ENCODE measurements around the gene XAF1.
A peak's percentile ranks its signal among the peaks of the same experiment; 100 is the strongest.
"Not testable (repeated sequence)": the region's sequence is repeated elsewhere in the genome, so short reads cannot be mapped to it uniquely, and the experiment has no call there.

The XAF1 gene

GRCh38 chr17:6753546-6753945, 2.3 kb upstream of the XAF1 start:
- DNase-seq (ENCODE audit: low spot score) = peak; percentile 49

GRCh38 chr17:6755281-6755680, 565 bp upstream of the XAF1 start:
- DNase-seq (ENCODE audit: low spot score) = no peak

GRCh38 chr17:6756425-6757031, 682 bp downstream of the XAF1 start:
- DNase-seq (ENCODE audit: low spot score) = no peak

- DNase-seq (ENCODE audit: low spot score) = no peak
Observed at GRCh38 chr17:6757747-6758146, 1.9 kb downstream of the XAF1 start.

- DNase-seq (ENCODE audit: low spot score) = no peak
Observed at GRCh38 chr17:6761779-6762178, 5.9 kb downstream of the XAF1 start.

GRCh38 chr17:6768447-6768846, 12.6 kb downstream of the XAF1 start:
- DNase-seq (ENCODE audit: low spot score) = no peak

- DNase-seq (ENCODE audit: low spot score) = no peak
Observed at GRCh38 chr17:6772016-6772415, 16.2 kb downstream of the XAF1 start.

GRCh38 chr17:6774906-6775305, 19.1 kb downstream of the XAF1 start:
- DNase-seq (ENCODE audit: low spot score) = not testable (repeated sequence)

GRCh38 chr17:6775871-6776405, 20.1 kb downstream of the XAF1 start, which contains the start of gene FBXO39:
Gene FBXO39 (plus strand): TSS chr17:6776215. CDS start chr17:6779869, 3,654 bp downstream.
- DNase-seq (ENCODE audit: low spot score) = no peak

GRCh38 chr17:6779411-6779810, 23.6 kb downstream of the XAF1 start:
- no peak for DNase-seq (ENCODE audit: low spot score)

- DNase-seq (ENCODE audit: low spot score) = no peak
Observed at GRCh38 chr17:6780001-6780400, 24.2 kb downstream of the XAF1 start.

GRCh38 chr17:6780886-6781285, 25.0 kb downstream of the XAF1 start:
- DNase-seq (ENCODE audit: low spot score) = no peak

GRCh38 chr17:6782244-6782643, 26.4 kb downstream of the XAF1 start:
- DNase-seq (ENCODE audit: low spot score) = no peak

- DNase-seq (ENCODE audit: low spot score) = no peak
Observed at GRCh38 chr17:6786618-6787017, 30.8 kb downstream of the XAF1 start.

- DNase-seq (ENCODE audit: low spot score) = no peak
Observed at GRCh38 chr17:6787081-6787693, 31.3 kb downstream of the XAF1 start.

GRCh38 chr17:6789146-6789545, 33.3 kb downstream of the XAF1 start:
- no peak for DNase-seq (ENCODE audit: low spot score)

GRCh38 chr17:6793748-6794493, 38.1 kb downstream of the XAF1 start:
- DNase-seq (ENCODE audit: low spot score) = no peak

- DNase-seq (ENCODE audit: low spot score) = no peak
Observed at GRCh38 chr17:6796017-6796886, 40.4 kb downstream of the XAF1 start.

GRCh38 chr17:6796887-6797490, 41.1 kb downstream of the XAF1 start:
- peak; percentile 61 for DNase-seq (ENCODE audit: low spot score)

GRCh38 chr17:6797718-6798351, 42.0 kb downstream of the XAF1 start:
- DNase-seq (ENCODE audit: low spot score) = no peak

- DNase-seq (ENCODE audit: low spot score) = no peak
Observed at GRCh38 chr17:6799738-6800137, 43.9 kb downstream of the XAF1 start.
